Prostate gland (tissue), 2 donors: Measurements from ENCODE around the gene LRBA.

Experiments used
- CTCF ChIP-seq, 4 experiments: fragments of 200-600 bp in 2 of 4; fragments of 450-650 bp in 2 of 4; sonication (generic) in 2 of 4; IDR thresholded peaks; 1 replicate in 3 of 4; 2 replicates in 1 of 4; pipeline ENCODE4 v1.5.1; 2016 to 2019; ENCODE audit warnings: antibody characterized with exemption in 4 of 4, mild to moderate bottlenecking in 2 of 4, moderate library complexity in 2 of 4
- POLR2A ChIP-seq: fragments of 450-650 bp; IDR thresholded peaks from one replicate; pipeline ENCODE4 v1.6.1; 2016; ENCODE audit warnings: antibody characterized with exemption, mild to moderate bottlenecking
- POLR2AphosphoS5 ChIP-seq: sonication (generic); formaldehyde crosslinking; IDR thresholded peaks from one replicate; pipeline ENCODE4 v1.6.1; 2017; ENCODE audit warnings: antibody characterized with exemption

GRCh38 chr4:150329373-150329772, 685.7 kb downstream of the LRBA start:
- TF ChIP-seq CTCF (IDR thresholded peaks at IDR 0.05) (no peak), POLR2A (no peak), POLR2AphosphoS5 (no peak)
